CD14-positive monocyte (primary cell): ENCODE data around the gene ATP5F1E. TPM values are rescaled to one million over a fixed set of nuclear protein-coding genes. Genes with fewer than 3 reads are reported as not detected.

Experiments used
- DNase-seq, 3 donors: peaks; one replicate each; pipeline ENCODE4 v3.0.0-alpha.2; 2011 to 2022
- H2AFZ ChIP-seq: 2 replicates; pipeline ENCODE4 v1.6.0; 2012; ENCODE audit warnings: mild to moderate bottlenecking, low read depth, low read length, inconsistent platforms; ENCODE audit not compliant: insufficient read depth, poor library complexity, severe bottlenecking
- H3K27ac ChIP-seq, 2 donors: 1 replicate in 1 of 2; 2 replicates in 1 of 2; pipeline ENCODE4 v1.5.1; 2012 to 2013; ENCODE audit warnings: low read length in 2 of 2, control low read depth in 1 of 2, inconsistent platforms in 1 of 2, low read depth in 1 of 2, mild to moderate bottlenecking in 1 of 2
- H3K27me3 ChIP-seq, 2 donors: one replicate each; pipeline versions ENCODE4 v1.6.0 to v1.6.1; 2011 to 2013; ENCODE audit warnings: low read length in 2 of 2; ENCODE audit not compliant: control insufficient read depth in 2 of 2, insufficient read depth in 2 of 2
- H3K36me3 ChIP-seq, 2 donors: replicated peaks in 1 of 2; 1 replicate in 1 of 2; 2 replicates in 1 of 2; pipeline versions ENCODE4 v1.5.1 to v1.6.1; 2012 to 2013; ENCODE audit warnings: low read length in 2 of 2, control low read depth in 1 of 2, inconsistent platforms in 1 of 2, mild to moderate bottlenecking in 1 of 2; ENCODE audit not compliant: insufficient read depth in 2 of 2, control insufficient read depth in 1 of 2
- H3K4me1 ChIP-seq, 2 donors: 1 replicate in 1 of 2; 2 replicates in 1 of 2; pipeline versions ENCODE4 v1.5.1 to v1.6.1; 2012 to 2013; ENCODE audit warnings: low read length in 2 of 2, control low read depth in 1 of 2, inconsistent platforms in 1 of 2, mild to moderate bottlenecking in 1 of 2, moderate library complexity in 1 of 2; ENCODE audit not compliant: insufficient read depth in 2 of 2, control insufficient read depth in 1 of 2
- H3K4me2 ChIP-seq: replicated peaks from 2 replicates; pipeline ENCODE3; 2012; ENCODE audit warnings: low read length, moderate library complexity, mild to moderate bottlenecking; ENCODE audit not compliant: poor library complexity, severe bottlenecking; ENCODE audit errors: extremely low read depth
- H3K4me3 ChIP-seq, 3 experiments: fragments of 200-600 bp in 1 of 3; sonication (generic) in 1 of 3; replicated peaks in 1 of 3; 1 replicate in 2 of 3; 2 replicates in 1 of 3; pipeline ENCODE4 v1.5.1; 2011 to 2013; ENCODE audit warnings: low read length in 3 of 3, mild to moderate bottlenecking in 3 of 3, control low read depth in 2 of 3, low read depth in 2 of 3, inconsistent platforms in 1 of 3, moderate library complexity in 1 of 3
- H3K79me2 ChIP-seq: 2 replicates; pipeline ENCODE4 v1.6.0; 2012; ENCODE audit warnings: mild to moderate bottlenecking, control low read depth, inconsistent platforms, low read length, moderate library complexity; ENCODE audit not compliant: insufficient read depth
- H3K9ac ChIP-seq: 2 replicates; pipeline ENCODE4 v1.6.0; 2017; ENCODE audit warnings: low read length, mild to moderate bottlenecking; ENCODE audit not compliant: insufficient read depth, poor library complexity, severe bottlenecking
- H3K9me3 ChIP-seq, 2 donors: replicated peaks in 1 of 2; 1 replicate in 1 of 2; 2 replicates in 1 of 2; pipeline versions ENCODE4 v1.5.1 to v1.6.1; 2012 to 2013; ENCODE audit warnings: low read length in 2 of 2, control low read depth in 1 of 2; ENCODE audit not compliant: control insufficient read depth in 1 of 2, insufficient read depth in 1 of 2
- H4K20me1 ChIP-seq: 2 replicates; pipeline ENCODE4 v1.6.0; 2012; ENCODE audit warnings: mild to moderate bottlenecking, low read length, control low read depth, moderate library complexity; ENCODE audit not compliant: insufficient read depth
- H3K27ac Mint-ChIP-seq, 7 donors: one replicate each; pipeline ENCODE4 v1.8.0; 2020; ENCODE audit warnings: mild to moderate bottlenecking in 7 of 7, mixed read lengths in 7 of 7, moderate library complexity in 6 of 7, inconsistent platforms in 2 of 7
- H3K27me3 Mint-ChIP-seq, 3 donors: one replicate each; pipeline ENCODE4 v1.8.0; 2021 to 2022; ENCODE audit warnings: low read depth in 3 of 3, mild to moderate bottlenecking in 3 of 3, mixed read lengths in 3 of 3, moderate library complexity in 3 of 3, inconsistent platforms in 1 of 3
- H3K36me3 Mint-ChIP-seq, 2 donors: one replicate each; pipeline ENCODE4 v1.8.0; 2020; ENCODE audit warnings: mixed read lengths in 2 of 2, inconsistent platforms in 1 of 2, mild to moderate bottlenecking in 1 of 2
- H3K4me1 Mint-ChIP-seq: one replicate; pipeline ENCODE4 v1.8.0; 2020; ENCODE audit warnings: mild to moderate bottlenecking, mixed read lengths
- H3K4me3 Mint-ChIP-seq, 2 donors: one replicate each; pipeline ENCODE4 v1.8.0; 2020; ENCODE audit warnings: mild to moderate bottlenecking in 2 of 2, mixed read lengths in 2 of 2, moderate library complexity in 1 of 2
- H3K9me3 Mint-ChIP-seq, 7 donors: one replicate each; pipeline ENCODE4 v1.8.0; 2020 to 2022; ENCODE audit warnings: mixed read lengths in 7 of 7, mild to moderate bottlenecking in 6 of 7, moderate library complexity in 6 of 7, inconsistent platforms in 2 of 7
- WGBS: methylation state at CpG from one replicate; pipeline ENCODE4 v1.1.5; 2013; ENCODE audit warnings: missing lambda C conversion rate; ENCODE audit not compliant: insufficient coverage; 5-methylcytosine and 5-hydroxymethylcytosine counted together
- intact Hi-C, 2 donors: fragments of 100-400 bp; cut with micrococcal nuclease; formaldehyde crosslinking; loops; one replicate each; pipeline versions ENCODE4 v1.15.0 to v1.15.1; 2023
- polyA plus RNA-seq, 3 donors: library from polyadenylated mRNA; depleted of rRNA in 1 of 3; unstranded in 2 of 3; stranded (reverse) in 1 of 3; fragments of 300-500 nt in 2 of 3; fragments of >200 nt in 1 of 3; fragmentation: Illumina TruSeq in 2 of 3; gene quantifications; 1 replicate in 2 of 3; 2 replicates in 1 of 3; pipeline ENCODE4 v1.2.3, GENCODE V29; 2012 to 2021
- TF ChIP-seq, protein P1 (sequence below): fragments of 200-600 bp; IDR thresholded peaks from one replicate; pipeline ENCODE4 v1.8.0; 2022; ENCODE audit warnings: antibody characterized with exemption, mild to moderate bottlenecking

ATP5F1E gene
- polyA plus RNA-seq, 3 donors: 39.0 to 105 (median 102) TPM

DNA sequence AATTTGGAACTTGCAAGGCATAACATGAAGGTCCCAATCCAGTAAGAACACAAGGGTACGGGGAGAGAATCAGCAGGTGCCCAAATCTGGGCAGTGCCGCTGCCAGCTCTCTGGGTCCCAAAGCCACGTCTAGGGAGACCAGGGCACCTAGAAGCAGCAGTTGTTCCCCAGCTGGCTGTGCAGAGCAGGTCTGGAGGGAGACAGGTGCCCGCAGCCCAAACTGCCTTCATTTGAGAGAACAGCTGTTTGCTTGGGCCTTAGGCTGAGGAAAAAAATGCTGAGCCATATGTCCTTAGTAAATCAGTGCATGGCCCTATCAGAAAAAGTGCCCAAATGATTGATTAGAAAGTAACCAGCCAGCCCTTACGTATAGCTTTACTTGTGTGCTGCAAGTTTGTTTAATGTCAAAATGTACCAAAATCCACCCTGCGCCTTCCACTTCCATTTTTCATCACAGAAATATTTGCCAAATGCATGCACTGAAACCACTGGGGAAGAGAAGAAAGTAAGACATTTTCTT lies 19.6 kb upstream of the ATP5F1E start:
- no peaks in the 10 kb centered on the region for H3K4me1 ChIP-seq
- H3K27me3 Mint-ChIP-seq: peaks cover 7 to 29% (median 21%) of the 10 kb centered on the region in 3 donors
- no peaks in the 10 kb centered on the region for H4K20me1 ChIP-seq
- H3K9me3 ChIP-seq: no peaks in the 10 kb centered on the region
- no peak for DNase-seq
- peaks cover 4% of the 10 kb centered on the region for H3K4me1 Mint-ChIP-seq
- no peak overlapping the region for H2AFZ ChIP-seq
- no peak overlapping the region for H3K4me3 ChIP-seq
- peaks cover 0 to 4% (median 0%) of the 10 kb centered on the region in 7 donors for H3K9me3 Mint-ChIP-seq
- intact Hi-C loops: no loop called here
- H3K79me2 ChIP-seq: no peaks in the 10 kb centered on the region
- TF ChIP-seq, protein P1, sequence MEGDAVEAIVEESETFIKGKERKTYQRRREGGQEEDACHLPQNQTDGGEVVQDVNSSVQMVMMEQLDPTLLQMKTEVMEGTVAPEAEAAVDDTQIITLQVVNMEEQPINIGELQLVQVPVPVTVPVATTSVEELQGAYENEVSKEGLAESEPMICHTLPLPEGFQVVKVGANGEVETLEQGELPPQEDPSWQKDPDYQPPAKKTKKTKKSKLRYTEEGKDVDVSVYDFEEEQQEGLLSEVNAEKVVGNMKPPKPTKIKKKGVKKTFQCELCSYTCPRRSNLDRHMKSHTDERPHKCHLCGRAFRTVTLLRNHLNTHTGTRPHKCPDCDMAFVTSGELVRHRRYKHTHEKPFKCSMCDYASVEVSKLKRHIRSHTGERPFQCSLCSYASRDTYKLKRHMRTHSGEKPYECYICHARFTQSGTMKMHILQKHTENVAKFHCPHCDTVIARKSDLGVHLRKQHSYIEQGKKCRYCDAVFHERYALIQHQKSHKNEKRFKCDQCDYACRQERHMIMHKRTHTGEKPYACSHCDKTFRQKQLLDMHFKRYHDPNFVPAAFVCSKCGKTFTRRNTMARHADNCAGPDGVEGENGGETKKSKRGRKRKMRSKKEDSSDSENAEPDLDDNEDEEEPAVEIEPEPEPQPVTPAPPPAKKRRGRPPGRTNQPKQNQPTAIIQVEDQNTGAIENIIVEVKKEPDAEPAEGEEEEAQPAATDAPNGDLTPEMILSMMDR: no peak
- no peak overlapping the region for H3K4me3 Mint-ChIP-seq
- H3K4me2 ChIP-seq: no peak overlapping the region
- no peak overlapping the region for H3K27ac ChIP-seq
- no peaks in the 10 kb centered on the region for H3K36me3 Mint-ChIP-seq
- H3K27ac Mint-ChIP-seq: no peak overlapping the region
- H3K27me3 ChIP-seq: peaks cover 17 to 35% of the 10 kb centered on the region in 2 donors
- H3K36me3 ChIP-seq: no peaks in the 10 kb centered on the region
- 94% methylated on average over 4 of the region's 6 CpGs for whole genome bisulfite sequencing
- H3K9ac ChIP-seq: no peak overlapping the region

DNA sequence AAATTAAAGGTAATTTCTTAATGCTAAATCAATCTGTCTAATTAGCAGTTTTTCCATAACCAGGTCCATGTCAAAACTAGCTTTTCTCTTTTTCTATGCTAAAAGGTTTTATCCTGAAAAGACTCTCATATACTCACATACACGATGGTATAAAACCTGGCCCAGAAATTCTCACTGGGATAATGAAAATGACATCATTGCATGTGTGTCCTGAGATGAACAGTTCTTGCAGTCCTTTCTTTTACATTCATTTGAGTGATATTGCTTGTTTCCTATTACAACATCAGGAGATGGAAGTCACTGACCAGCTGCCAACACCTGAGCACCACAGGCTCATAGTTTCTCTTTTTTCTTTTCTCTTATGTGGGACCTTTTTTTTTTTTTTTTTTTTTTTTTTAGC lies 18.3 kb upstream of the ATP5F1E start:
- Histone ChIP-seq H3K9ac (no peak overlapping the region), H4K20me1 (no peaks in the 10 kb centered on the region), H3K79me2 (no peaks in the 10 kb centered on the region), H3K4me3 (no peak overlapping the region), H3K27me3 (peaks cover 12 to 30% of the 10 kb centered on the region in 2 donors), H2AFZ (no peak overlapping the region), H3K9me3 (no peaks in the 10 kb centered on the region), H3K4me1 (no peaks in the 10 kb centered on the region), H3K27ac (no peak overlapping the region), H3K36me3 (no peaks in the 10 kb centered on the region), H3K4me2 (no peak overlapping the region)
- TF ChIP-seq, protein P1: no peak
- WGBS: no CpG with 5 or more reads among the region's 1 CpG
- Mint-ChIP-seq H3K36me3 (no peaks in the 10 kb centered on the region), H3K27ac (no peak overlapping the region), H3K4me1 (peaks cover 4% of the 10 kb centered on the region), H3K9me3 (peaks cover 0 to 4% (median 0%) of the 10 kb centered on the region in 7 donors), H3K4me3 (no peak overlapping the region), H3K27me3 (peaks cover 6 to 25% (median 20%) of the 10 kb centered on the region in 3 donors)
- no peak for DNase-seq
- intact Hi-C loops: no loop called here
